B cell (primary cell): ENCODE results near the gene IMPDH2. TPM values are rescaled to one million over a fixed set of nuclear protein-coding genes. Genes with fewer than 3 reads are reported as not detected.

Experiments used
- ATAC-seq: fragments of 200-7000 bp; cut with Tn5 transposase; one replicate; pipeline ENCODE4 v1.10.0; 2021; ENCODE audit warnings: low read depth, mild to moderate bottlenecking, moderate number of reproducible peaks, moderate library complexity
- CTCF ChIA-PET: fragments of 350-600 bp; sonication (Branson Sonifier 250); formaldehyde crosslinking; loops from one replicate; lab custom pipeline; 2021; ENCODE audit warnings: antibody characterized with exemption, inconsistent platforms; lab: Charles Lee
- POLR2A ChIA-PET: fragments of 350-600 bp; sonication (Branson Sonifier 250); formaldehyde crosslinking; loops from one replicate; lab custom pipeline; 2021; ENCODE audit warnings: antibody characterized with exemption; lab: Charles Lee
- DNase-seq: peaks from one replicate; pipeline ENCODE4 v3.0.0; 2013
- H2AFZ ChIP-seq: 2 replicates; pipeline ENCODE4 v1.6.1; 2012; ENCODE audit warnings: mild to moderate bottlenecking, low read depth, low read length; ENCODE audit not compliant: insufficient read depth, poor library complexity, severe bottlenecking
- H3K27ac ChIP-seq, 2 donors: 1 replicate in 1 of 2; 2 replicates in 1 of 2; pipeline ENCODE4 v1.5.1; 2012 to 2013; ENCODE audit warnings: low read length in 2 of 2, mild to moderate bottlenecking in 2 of 2, moderate library complexity in 1 of 2
- H3K27me3 ChIP-seq, 4 experiments: fragments of 200-600 bp in 1 of 4; sonication (generic) in 1 of 4; replicated peaks in 1 of 4; 1 replicate in 2 of 4; 2 replicates in 2 of 4; pipeline versions ENCODE4 v1.6.1 to v1.7.0; 2013 to 2016; ENCODE audit warnings: low read length in 3 of 4, mild to moderate bottlenecking in 2 of 4, mixed read lengths in 1 of 4, moderate library complexity in 1 of 4; ENCODE audit not compliant: insufficient read depth in 4 of 4, control insufficient read depth in 3 of 4; ENCODE audit errors: control extremely low read depth in 1 of 4
- H3K36me3 ChIP-seq, 2 experiments: replicated peaks in 1 of 2; 1 replicate in 1 of 2; 2 replicates in 1 of 2; pipeline versions ENCODE4 v1.6.1 to v1.7.1; 2013; ENCODE audit warnings: low read length in 1 of 2; ENCODE audit not compliant: insufficient read depth in 2 of 2, control insufficient read depth in 1 of 2; ENCODE audit errors: control extremely low read depth in 1 of 2, extremely low read depth in 1 of 2
- H3K4me1 ChIP-seq, 2 donors: fragments of 200-600 bp in 1 of 2; sonication (generic) in 1 of 2; 1 replicate in 1 of 2; 2 replicates in 1 of 2; pipeline versions ENCODE4 v1.5.1 to v1.6.1; 2013 to 2017; ENCODE audit warnings: low read length in 2 of 2; ENCODE audit not compliant: control insufficient read depth in 2 of 2, insufficient read depth in 2 of 2
- H3K4me2 ChIP-seq: replicated peaks from 2 replicates; pipeline ENCODE3; 2012; ENCODE audit warnings: mild to moderate bottlenecking, low read depth, low read length; ENCODE audit not compliant: poor library complexity, severe bottlenecking
- H3K4me3 ChIP-seq, 5 experiments: fragments of 200-600 bp in 1 of 5; sonication (generic) in 1 of 5; 1 replicate in 3 of 5; 2 replicates in 2 of 5; pipeline versions ENCODE4 v1.5.1 to v1.7.0; 2011 to 2016; ENCODE audit warnings: low read length in 4 of 5, mild to moderate bottlenecking in 4 of 5, low read depth in 2 of 5, control low read depth in 1 of 5, moderate library complexity in 1 of 5; ENCODE audit not compliant: insufficient read depth in 1 of 5; ENCODE audit errors: control extremely low read depth in 1 of 5, extremely low read depth in 1 of 5
- H3K79me2 ChIP-seq: fragments of 200-600 bp; sonication (generic); one replicate; pipeline ENCODE4 v1.6.0; 2016; ENCODE audit warnings: low read length; ENCODE audit not compliant: control insufficient read depth, insufficient read depth
- H3K9ac ChIP-seq: fragments of 200-600 bp; sonication (generic); 2 replicates; pipeline ENCODE4 v1.6.1; 2017; ENCODE audit warnings: mild to moderate bottlenecking, low read length, moderate library complexity
- H3K9me3 ChIP-seq, 3 donors: one replicate each; pipeline versions ENCODE4 v1.6.1 to v1.7.1; 2013; ENCODE audit warnings: low read length in 2 of 3; ENCODE audit not compliant: control insufficient read depth in 2 of 3, insufficient read depth in 1 of 3; ENCODE audit errors: control extremely low read depth in 1 of 3
- H4K20me1 ChIP-seq: 2 replicates; pipeline ENCODE4 v1.6.0; 2012; ENCODE audit warnings: mild to moderate bottlenecking, low read length; ENCODE audit not compliant: insufficient read depth, control insufficient read depth, poor library complexity, severe bottlenecking
- H3K27ac Mint-ChIP-seq: one replicate; pipeline ENCODE4 v1.8.0; 2021; ENCODE audit warnings: mixed read lengths
- H3K27me3 Mint-ChIP-seq: one replicate; pipeline ENCODE4 v1.8.0; 2021; ENCODE audit warnings: mixed read lengths
- H3K4me1 Mint-ChIP-seq: one replicate; pipeline ENCODE4 v1.8.0; 2021; ENCODE audit warnings: mixed read lengths
- H3K4me3 Mint-ChIP-seq: one replicate; pipeline ENCODE4 v1.8.0; 2021; ENCODE audit warnings: mixed read lengths
- H3K9me3 Mint-ChIP-seq: one replicate; pipeline ENCODE4 v1.8.0; 2022; ENCODE audit warnings: mixed read lengths; ENCODE audit not compliant: insufficient read depth
- EZH2 ChIP-seq: IDR thresholded peaks from 2 replicates; pipeline ENCODE4 v1.6.1; 2012; ENCODE audit warnings: borderline replicate concordance, low read depth, mild to moderate bottlenecking, moderate library complexity, low read length; ENCODE audit not compliant: insufficient read depth, poor library complexity, severe bottlenecking
- WGBS: methylation state at CpG from one replicate; pipeline ENCODE4 v1.1.5; 2013; ENCODE audit warnings: missing lambda C conversion rate; ENCODE audit not compliant: insufficient coverage; 5-methylcytosine and 5-hydroxymethylcytosine counted together
- intact Hi-C: fragments of 100-400 bp; cut with micrococcal nuclease; formaldehyde crosslinking; loops from one replicate; pipeline ENCODE4 v1.10.0; 2022
- polyA plus RNA-seq: library from polyadenylated mRNA; depleted of rRNA; stranded (reverse); fragments of >200 nt; gene quantifications from 2 replicates; pipeline ENCODE4 v1.2.3, GENCODE V29; 2012
- total RNA-seq, 2 donors: library from RNA; stranded (reverse); fragments of 120-200 nt in 1 of 2; gene quantifications; 1 replicate in 1 of 2; 2 replicates in 1 of 2; pipeline versions ENCODE4 v1.2.3 to v1.2.4, GENCODE V29; 2013 to 2022
- TF ChIP-seq, protein P1 (sequence below): fragments of 200-600 bp; IDR thresholded peaks from one replicate; pipeline ENCODE4 v1.8.0; 2022; ENCODE audit warnings: antibody characterized with exemption, mild to moderate bottlenecking

IMPDH2 gene
- total and polyA plus RNA-seq, 2 donors (not counting 1 experiment from before 2014, with no cell fraction given), result 171 to 193 TPM

DNA sequence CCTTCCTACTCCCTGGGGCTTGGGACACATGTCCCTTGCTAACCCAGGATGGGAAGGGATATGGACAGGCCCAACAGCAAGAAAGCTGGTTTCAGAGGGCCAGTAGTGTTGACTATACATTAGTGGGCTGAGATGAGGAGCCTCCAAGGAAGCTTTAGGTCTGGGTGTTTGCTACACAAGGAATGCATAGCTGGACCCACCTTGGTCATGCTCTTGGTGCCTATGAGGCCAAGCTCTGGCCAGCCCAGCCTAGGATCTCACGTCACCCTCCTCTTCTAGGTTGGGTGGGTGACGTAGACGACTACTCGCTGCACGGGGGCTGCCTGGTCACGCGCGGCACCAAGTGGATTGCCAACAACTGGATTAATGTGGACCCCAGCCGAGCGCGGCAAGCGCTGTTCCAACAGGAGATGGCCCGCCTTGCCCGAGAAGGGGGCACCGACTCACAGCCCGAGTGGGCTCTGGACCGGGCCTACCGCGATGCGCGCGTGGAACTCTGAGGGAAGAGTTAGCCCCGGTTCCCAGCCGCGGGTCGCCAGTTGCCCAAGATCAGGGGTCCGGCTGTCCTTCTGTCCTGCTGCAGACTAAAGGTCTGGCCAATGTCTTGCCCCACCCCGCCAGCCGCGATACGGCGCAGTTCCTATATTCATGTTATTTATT is 22.7 kb downstream of the IMPDH2 start:
- H3K9me3 Mint-ChIP-seq, result no peaks in the 10 kb centered on the region
- H3K27ac Mint-ChIP-seq, result peak overlapping the region; percentile 99
- Histone ChIP-seq H2AFZ (peak overlapping the region; percentile 93), H3K79me2 (peaks cover 51% of the 10 kb centered on the region), H3K27me3 (no peaks in the 10 kb centered on the region), H3K4me1 (peaks cover 15 to 18% of the 10 kb centered on the region in 2 donors), H3K9ac (peak overlapping the region; percentile 95), H3K4me2 (peak overlapping the region; percentile 93), H3K36me3 (peaks cover 0 to 4% of the 10 kb centered on the region in 2 experiments), H3K27ac (peak overlapping the region; percentile 95 to 96), H4K20me1 (peaks cover 23% of the 10 kb centered on the region), H3K9me3 (no peaks in the 10 kb centered on the region), H3K4me3 (peak overlapping the region; percentile 56 to 99 (median 94))
- POLR2A ChIA-PET, result interaction anchor here (0.8 to 4.0 kb wide), 15 partner anchors 9 to 1293 kb away, joined by 3 to 116 read pairs (median 7); partner anchors contain the start of genes ARIH2, DALRD3, IMPDH2 and NDUFAF3
- H3K4me1 Mint-ChIP-seq, result peaks cover 25% of the 10 kb centered on the region
- peak overlapping the region; percentile 100 for H3K4me3 Mint-ChIP-seq
- no peaks in the 10 kb centered on the region for H3K27me3 Mint-ChIP-seq
- WGBS, result 1% methylated on average over 26 of the region's 32 CpGs
- intact Hi-C loops, result loop anchor here (1.0 to 2.0 kb wide), 6 partner anchors 15 to 706 kb away; partner anchors contain the start of genes ARIH2, NICN1, NME6 and P4HTM
- no peak for ATAC-seq
- DNase-seq, result no peak
- no peak for TF ChIP-seq EZH2
- CTCF ChIA-PET, result interaction anchor here (0.6 to 5.6 kb wide), 11 partner anchors 9 to 338 kb away, joined by 3 to 73 read pairs (median 5); partner anchors contain the start of genes ARIH2, DALRD3, IMPDH2 and NDUFAF3

DNA sequence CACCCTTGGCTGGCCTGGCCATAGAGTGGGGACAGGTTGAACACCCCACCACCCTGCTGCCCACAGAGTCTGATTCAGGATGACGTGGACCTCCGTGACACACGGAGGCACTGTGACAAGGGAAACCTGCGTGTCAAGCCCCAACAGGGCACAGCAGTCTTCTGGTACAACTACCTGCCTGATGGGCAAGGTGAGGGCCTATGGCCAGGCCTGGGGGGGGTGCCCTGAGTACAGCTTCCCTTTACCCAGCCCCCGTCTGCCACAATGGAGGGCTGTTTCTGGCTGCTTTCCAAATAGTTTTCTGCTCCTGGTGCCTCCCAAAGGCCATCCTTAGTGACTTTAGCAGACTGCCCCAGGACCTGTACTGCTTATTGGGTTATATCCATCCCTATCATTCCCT is 23.2 kb downstream of the IMPDH2 start:
- ATAC-seq (no peak), DNase-seq (peak; percentile 34)
- Histone ChIP-seq H3K36me3 (no peaks in the 10 kb centered on the region), H3K9me3 (no peaks in the 10 kb centered on the region), H3K4me2 (peak overlapping the region; percentile 93), H3K9ac (peak overlapping the region; percentile 95), H3K79me2 (peaks cover 46% of the 10 kb centered on the region), H4K20me1 (peaks cover 18% of the 10 kb centered on the region), H3K27ac (no peak overlapping the region), H2AFZ (peak overlapping the region; percentile 93), H3K4me1 (peaks cover 15 to 18% of the 10 kb centered on the region in 2 donors), H3K27me3 (no peaks in the 10 kb centered on the region), H3K4me3 (peak overlapping the region in 1 of 5 experiments; percentile 89)
- intact Hi-C loops, result loop anchor here (2.0 kb wide), 1 partner anchor 705 kb away; the partner anchor contains the start of gene NME6
- Mint-ChIP-seq H3K27me3 (no peaks in the 10 kb centered on the region), H3K9me3 (no peaks in the 10 kb centered on the region), H3K4me1 (peaks cover 25% of the 10 kb centered on the region), H3K4me3 (peak overlapping the region; percentile 100), H3K27ac (no peak overlapping the region)
- TF ChIP-seq EZH2, result no peak
- TF ChIP-seq, protein P1, sequence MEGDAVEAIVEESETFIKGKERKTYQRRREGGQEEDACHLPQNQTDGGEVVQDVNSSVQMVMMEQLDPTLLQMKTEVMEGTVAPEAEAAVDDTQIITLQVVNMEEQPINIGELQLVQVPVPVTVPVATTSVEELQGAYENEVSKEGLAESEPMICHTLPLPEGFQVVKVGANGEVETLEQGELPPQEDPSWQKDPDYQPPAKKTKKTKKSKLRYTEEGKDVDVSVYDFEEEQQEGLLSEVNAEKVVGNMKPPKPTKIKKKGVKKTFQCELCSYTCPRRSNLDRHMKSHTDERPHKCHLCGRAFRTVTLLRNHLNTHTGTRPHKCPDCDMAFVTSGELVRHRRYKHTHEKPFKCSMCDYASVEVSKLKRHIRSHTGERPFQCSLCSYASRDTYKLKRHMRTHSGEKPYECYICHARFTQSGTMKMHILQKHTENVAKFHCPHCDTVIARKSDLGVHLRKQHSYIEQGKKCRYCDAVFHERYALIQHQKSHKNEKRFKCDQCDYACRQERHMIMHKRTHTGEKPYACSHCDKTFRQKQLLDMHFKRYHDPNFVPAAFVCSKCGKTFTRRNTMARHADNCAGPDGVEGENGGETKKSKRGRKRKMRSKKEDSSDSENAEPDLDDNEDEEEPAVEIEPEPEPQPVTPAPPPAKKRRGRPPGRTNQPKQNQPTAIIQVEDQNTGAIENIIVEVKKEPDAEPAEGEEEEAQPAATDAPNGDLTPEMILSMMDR, result no peak
- POLR2A ChIA-PET, result interaction anchor here (4.0 kb wide), 1 partner anchor 14 kb away, joined by 116 read pairs; the partner anchor contains the start of genes DALRD3 and NDUFAF3
- CTCF ChIA-PET, result interaction anchor here (1.3 to 5.6 kb wide), 3 partner anchors 15 to 149 kb away, joined by 3 to 73 read pairs (median 52); partner anchors contain the start of genes NDUFAF3 and P4HTM
- 94% methylated on average over 5 of the region's 5 CpGs for WGBS
